ENCODE measurements around the gene CNOT4. TPM values are rescaled to one million over a fixed set of nuclear protein-coding genes. Genes with fewer than 3 reads are reported as not detected.

The CNOT4 gene, protein sequence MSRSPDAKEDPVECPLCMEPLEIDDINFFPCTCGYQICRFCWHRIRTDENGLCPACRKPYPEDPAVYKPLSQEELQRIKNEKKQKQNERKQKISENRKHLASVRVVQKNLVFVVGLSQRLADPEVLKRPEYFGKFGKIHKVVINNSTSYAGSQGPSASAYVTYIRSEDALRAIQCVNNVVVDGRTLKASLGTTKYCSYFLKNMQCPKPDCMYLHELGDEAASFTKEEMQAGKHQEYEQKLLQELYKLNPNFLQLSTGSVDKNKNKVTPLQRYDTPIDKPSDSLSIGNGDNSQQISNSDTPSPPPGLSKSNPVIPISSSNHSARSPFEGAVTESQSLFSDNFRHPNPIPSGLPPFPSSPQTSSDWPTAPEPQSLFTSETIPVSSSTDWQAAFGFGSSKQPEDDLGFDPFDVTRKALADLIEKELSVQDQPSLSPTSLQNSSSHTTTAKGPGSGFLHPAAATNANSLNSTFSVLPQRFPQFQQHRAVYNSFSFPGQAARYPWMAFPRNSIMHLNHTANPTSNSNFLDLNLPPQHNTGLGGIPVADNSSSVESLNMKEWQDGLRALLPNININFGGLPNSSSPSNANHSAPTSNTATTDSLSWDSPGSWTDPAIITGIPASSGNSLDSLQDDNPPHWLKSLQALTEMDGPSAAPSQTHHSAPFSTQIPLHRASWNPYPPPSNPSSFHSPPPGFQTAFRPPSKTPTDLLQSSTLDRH
- total RNA-seq (2014; rRNA removed; shearing (Covaris generic)) = 10.4 and 13.7 TPM in 2 replicates

DNA sequence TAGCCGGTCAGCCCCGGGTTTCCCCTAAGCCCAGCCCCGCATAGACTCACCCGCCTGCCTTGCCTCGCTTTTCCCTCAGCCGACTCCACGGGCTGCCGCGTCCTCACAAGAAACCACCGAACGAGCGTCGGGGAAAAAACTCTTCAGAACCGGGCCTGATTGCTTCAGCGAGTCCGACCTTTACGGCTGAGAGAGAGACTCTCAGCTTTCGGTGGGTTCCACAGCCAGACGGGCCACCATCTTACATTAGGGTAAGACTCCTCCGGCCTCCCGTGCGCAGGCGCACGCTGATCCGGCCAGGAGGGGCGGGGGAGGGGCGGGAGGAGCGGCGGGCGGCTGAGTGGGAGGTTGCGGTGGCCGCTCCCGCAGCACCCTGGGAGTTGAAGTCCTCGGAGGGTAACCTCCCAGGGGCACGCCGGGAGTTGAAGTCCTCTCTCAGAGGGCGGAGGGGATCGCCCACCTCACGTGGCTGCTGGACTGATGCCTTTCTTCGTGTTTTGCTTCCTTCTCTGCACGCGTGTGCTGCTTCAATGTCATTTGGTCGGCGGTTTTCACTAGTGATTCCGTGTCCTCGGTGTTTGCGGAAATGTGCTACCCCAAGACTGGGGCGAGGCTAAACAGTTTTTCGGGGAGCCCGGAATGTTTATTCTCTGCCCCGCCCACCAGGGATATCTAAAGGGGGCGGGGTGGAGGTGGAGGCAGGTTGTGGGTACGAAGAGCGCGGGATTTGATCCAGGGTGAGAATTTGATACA lies at the start of gene CNOT4:
CNOT4 (minus strand) TSS at position 264 of the 753 bp plus-strand sequence. CDS start 71,771 bp downstream, outside the sequence.
- no peaks in the 10 kb centered on the region for H3K27me3 ChIP-seq (ENCODE audit: control insufficient read depth, insufficient read depth, low read length)
- peak within 1 kb of the TSS; percentile 93 for H3K4me3 ChIP-seq (ENCODE audit: insufficient read depth, low read depth, low read length)

DNA sequence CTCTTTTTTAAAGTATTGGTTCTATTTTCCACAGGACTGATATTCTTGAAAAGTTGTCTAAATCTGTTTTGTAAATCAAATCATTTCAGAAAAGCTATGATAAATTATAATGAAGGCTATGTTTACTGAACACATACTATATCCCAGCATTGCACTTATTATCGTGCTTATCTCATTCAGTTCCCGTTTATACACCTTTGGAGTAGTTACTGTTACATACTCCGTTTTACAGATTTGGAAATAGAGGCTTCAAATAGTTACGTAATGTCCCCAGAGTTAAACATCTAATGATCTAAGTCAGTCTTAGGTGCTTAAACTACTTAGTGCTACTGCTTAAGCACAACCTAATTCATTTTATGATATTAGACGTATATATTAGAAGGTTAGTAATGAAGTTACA lies 49.0 kb upstream of the CNOT4 start:
- no peaks in the 10 kb centered on the region for H3K36me3 ChIP-seq (replicated peaks; ENCODE audit: control insufficient read depth, insufficient read depth, low read length)

More for the DNA sequence above, at the start of gene CNOT4:
- peak; percentile 95 for DNase-seq
- H3K36me3 ChIP-seq (replicated peaks; ENCODE audit: control insufficient read depth, insufficient read depth, low read length) = no peaks in the 10 kb centered on the region

DNA sequence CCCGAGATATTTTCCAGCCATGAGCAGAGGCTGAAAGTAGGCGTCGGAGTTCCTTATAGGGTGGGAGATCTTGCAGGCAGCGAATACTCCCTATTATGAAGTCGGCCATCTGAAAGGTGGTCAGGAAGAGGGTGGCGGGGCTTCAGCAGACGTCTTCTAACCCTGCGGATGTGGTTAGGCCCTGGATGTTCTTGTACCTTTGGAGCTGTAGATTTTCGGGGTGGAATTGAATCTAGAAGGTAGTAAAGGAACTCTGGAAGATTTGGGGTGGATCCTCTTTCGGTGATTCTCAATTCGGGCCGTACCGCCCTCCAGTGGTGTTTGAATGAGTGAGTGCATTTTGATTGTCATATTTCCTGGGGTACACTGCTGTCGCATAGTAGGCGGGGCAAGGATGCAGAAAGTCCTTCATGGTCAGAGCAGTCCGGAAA lies 48.5 kb upstream of the CNOT4 start:
- Histone ChIP-seq H3K36me3 (replicated peaks; ENCODE audit: control insufficient read depth, insufficient read depth, low read length) (no peaks in the 10 kb centered on the region), H3K4me3 (ENCODE audit: insufficient read depth, low read depth, low read length) (peak overlapping the region; percentile 94), H3K27me3 (ENCODE audit: control insufficient read depth, insufficient read depth, low read length) (no peaks in the 10 kb centered on the region)
- DNase-seq = peak; percentile 67

More for the DNA sequence above, 49.0 kb upstream of the CNOT4 start:
- no peak for DNase-seq
- Histone ChIP-seq H3K4me3 (ENCODE audit: insufficient read depth, low read depth, low read length) (peak overlapping the region; percentile 94), H3K27me3 (ENCODE audit: control insufficient read depth, insufficient read depth, low read length) (no peaks in the 10 kb centered on the region)

DNA sequence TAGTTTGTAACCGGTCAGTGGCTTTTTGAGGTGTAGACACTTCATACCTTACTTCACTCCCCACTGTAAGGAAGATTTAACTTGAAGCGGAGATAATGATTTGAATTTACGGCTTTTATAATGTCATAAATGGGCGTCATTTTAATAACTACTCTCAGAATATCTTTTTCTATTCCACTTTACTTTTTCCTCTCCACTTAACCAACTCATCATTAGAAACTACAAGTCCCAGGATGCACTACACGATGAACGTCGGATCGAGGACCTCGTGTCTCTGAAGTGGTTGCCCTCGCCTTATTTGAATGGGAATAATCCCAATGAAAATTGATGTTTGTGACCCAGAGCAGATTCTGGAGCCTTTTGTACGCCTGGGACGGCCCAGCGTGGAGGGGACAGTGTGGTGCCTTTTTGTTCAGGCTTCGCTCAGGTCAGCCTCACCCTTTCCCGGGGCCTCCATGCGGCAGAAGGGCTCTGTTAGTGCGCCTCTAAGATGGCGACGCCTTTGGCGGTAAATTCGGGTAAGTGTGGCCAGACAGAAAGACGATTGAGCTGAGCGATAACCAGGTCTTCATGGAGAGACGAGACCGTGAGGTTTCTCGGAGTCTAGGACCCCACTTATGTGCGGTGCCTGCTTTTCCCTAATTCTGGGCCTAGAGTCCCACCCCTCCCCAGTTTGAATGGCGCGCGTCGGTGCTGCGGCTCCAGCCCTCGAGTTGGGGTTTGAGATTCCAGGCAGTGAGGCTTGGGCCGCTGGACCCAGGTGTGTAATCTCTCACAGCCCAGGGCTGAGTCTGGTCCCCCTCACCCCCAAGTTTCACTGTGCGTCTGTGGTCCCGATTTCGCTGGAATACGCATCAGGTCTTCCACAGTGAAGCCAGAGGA lies 47.8 kb upstream of the CNOT4 start, which contains the start of gene NUP205:
NUP205 (plus strand) TSS at position 463 of the 882 bp plus-strand sequence; CDS start at position 491, 28 bp downstream.
- no peaks in the 10 kb centered on the region for H3K27me3 ChIP-seq (ENCODE audit: control insufficient read depth, insufficient read depth, low read length)
- peak; percentile 67 for DNase-seq
- peak within 1 kb of the TSS; percentile 94 for H3K4me3 ChIP-seq (ENCODE audit: insufficient read depth, low read depth, low read length)
- H3K36me3 ChIP-seq (replicated peaks; ENCODE audit: control insufficient read depth, insufficient read depth, low read length) = no peaks in the 10 kb centered on the region

DNA sequence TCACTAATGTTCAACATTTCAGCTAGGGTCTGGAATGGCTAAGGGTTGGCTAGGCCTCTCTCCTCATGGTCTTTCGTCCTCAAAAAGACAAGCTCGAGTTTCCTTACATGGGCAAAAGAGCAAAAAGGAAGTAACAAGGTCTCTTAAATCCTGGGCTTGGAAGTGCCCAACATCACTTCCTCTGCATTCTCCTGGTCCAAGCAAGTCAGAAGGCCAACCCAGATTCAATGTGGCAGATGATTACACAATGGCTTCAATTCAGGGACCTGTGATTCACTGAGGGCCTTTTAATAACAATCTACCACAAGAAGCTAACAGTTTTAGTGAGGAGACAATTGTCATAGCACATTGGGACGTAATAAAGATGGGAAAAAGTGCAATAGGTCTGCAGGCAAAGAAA lies 43.4 kb upstream of the CNOT4 start:
- Histone ChIP-seq H3K27me3 (ENCODE audit: control insufficient read depth, insufficient read depth, low read length) (no peaks in the 10 kb centered on the region), H3K4me3 (ENCODE audit: insufficient read depth, low read depth, low read length) (no peak overlapping the region), H3K36me3 (replicated peaks; ENCODE audit: control insufficient read depth, insufficient read depth, low read length) (no peaks in the 10 kb centered on the region)
- no peak for DNase-seq

DNA sequence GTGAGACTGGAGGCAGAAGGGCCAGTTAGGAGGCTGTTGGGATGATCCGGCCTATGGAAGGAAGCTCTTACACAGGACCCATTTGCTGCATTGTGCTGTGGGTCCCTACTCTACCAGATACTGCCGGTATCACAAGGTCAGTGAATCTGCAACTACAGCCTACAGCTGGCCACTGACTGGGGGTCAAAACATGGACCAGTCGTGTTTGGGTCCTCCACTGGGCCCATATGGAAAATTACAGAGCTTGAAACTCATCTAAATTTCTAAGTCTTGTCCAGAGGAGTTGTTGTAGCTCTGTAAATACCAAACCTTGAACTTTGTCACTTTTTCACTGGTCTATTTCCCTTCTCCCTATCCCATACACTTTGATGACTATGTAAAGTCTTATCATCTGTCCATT lies 42.2 kb upstream of the CNOT4 start:
- no peaks in the 10 kb centered on the region for H3K27me3 ChIP-seq (ENCODE audit: control insufficient read depth, insufficient read depth, low read length)
- no peak overlapping the region for H3K4me3 ChIP-seq (ENCODE audit: insufficient read depth, low read depth, low read length)
- H3K36me3 ChIP-seq (replicated peaks; ENCODE audit: control insufficient read depth, insufficient read depth, low read length) = no peaks in the 10 kb centered on the region
- DNase-seq = no peak

DNA sequence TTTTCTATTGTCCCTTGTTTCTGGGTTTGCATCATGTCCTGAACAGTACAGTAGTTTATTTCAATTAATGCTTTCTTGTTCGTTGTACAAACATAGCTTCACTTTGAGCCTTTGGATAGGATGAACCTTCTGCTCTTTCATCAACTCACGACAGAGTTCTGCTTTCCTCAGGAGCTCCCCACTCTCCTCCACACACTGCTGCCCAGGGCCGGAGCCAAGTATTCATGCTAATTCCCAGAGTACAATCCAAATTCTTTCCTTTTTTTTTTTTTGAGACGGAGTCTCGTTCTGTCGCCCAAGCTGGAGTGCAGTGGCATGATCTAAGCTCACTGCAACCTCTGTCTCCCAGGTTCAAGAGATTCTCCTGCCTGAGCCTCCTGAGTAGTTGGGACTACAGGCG lies 40.3 kb upstream of the CNOT4 start:
- H3K4me3 ChIP-seq (ENCODE audit: insufficient read depth, low read depth, low read length) = no peak overlapping the region
- DNase-seq = no peak
- no peaks in the 10 kb centered on the region for H3K27me3 ChIP-seq (ENCODE audit: control insufficient read depth, insufficient read depth, low read length)
- H3K36me3 ChIP-seq (replicated peaks; ENCODE audit: control insufficient read depth, insufficient read depth, low read length) = no peaks in the 10 kb centered on the region

DNA sequence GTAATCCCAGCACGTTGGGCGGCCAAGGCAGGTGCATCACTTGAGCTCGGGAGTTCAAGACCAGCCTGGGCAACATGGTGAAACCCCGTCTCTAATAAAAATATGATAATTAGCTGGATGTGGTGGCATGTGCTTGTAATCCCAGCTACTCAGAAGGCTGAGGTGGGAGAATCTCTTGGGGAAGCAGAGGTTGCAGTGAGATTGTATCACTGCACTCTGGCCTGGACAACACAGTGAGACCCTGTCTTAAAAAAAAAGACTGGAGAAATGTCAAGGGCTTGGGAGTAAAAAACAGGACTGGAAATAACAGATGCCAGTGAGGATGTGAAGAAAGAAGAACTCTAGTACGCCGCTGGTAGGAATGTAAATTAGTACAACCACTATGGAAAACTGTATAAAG lies 31.1 kb upstream of the CNOT4 start:
- Histone ChIP-seq H3K36me3 (replicated peaks; ENCODE audit: control insufficient read depth, insufficient read depth, low read length) (no peaks in the 10 kb centered on the region), H3K4me3 (ENCODE audit: insufficient read depth, low read depth, low read length) (no peak overlapping the region), H3K27me3 (ENCODE audit: control insufficient read depth, insufficient read depth, low read length) (no peaks in the 10 kb centered on the region)
- DNase-seq = no peak

DNA sequence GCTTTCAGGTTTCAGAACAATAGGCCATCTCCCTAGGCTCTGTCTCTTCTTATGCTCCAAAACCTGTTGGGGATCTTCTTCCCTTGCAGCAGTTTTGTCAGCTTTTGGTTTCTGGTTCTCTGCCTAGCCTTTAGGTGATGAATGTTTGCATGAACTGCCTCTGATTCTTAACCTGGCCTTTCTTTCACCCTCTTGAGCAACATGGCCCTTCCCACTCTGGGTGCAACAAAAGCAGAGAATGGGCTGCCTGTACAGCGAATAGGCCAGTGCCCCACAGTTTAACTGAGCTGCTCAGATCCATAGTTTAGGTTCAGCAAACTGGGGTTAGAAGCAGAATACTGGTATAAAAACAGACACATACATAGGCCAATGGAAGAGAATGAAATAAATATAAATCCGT lies 29.7 kb upstream of the CNOT4 start:
- no peak for DNase-seq
- no peaks in the 10 kb centered on the region for H3K27me3 ChIP-seq (ENCODE audit: control insufficient read depth, insufficient read depth, low read length)

DNA sequence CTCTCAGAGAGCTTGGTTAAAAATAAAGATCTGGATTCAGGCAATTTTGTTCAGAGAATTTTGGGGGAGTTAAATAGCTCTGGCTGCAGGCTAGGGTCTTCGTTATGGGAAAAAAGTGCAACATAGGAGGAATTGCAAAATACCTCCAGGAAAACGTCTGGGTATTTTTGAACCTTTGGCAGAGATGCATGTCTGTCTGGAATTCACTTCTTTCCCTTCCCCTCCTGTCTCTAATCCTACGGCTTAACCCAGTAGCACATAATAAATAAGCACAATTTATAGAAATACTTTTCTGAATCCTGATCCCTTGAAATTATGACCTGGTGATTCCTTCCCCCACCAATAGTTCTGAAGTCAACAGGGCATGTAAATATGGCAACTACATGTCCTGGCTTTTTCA lies 28.5 kb upstream of the CNOT4 start:
- no peak for DNase-seq
- H3K36me3 ChIP-seq (replicated peaks; ENCODE audit: control insufficient read depth, insufficient read depth, low read length) = no peaks in the 10 kb centered on the region
- H3K27me3 ChIP-seq (ENCODE audit: control insufficient read depth, insufficient read depth, low read length) = no peaks in the 10 kb centered on the region

More for the DNA sequence above, 29.7 kb upstream of the CNOT4 start:
- H3K36me3 ChIP-seq (replicated peaks; ENCODE audit: control insufficient read depth, insufficient read depth, low read length) = no peaks in the 10 kb centered on the region
- H3K4me3 ChIP-seq (ENCODE audit: insufficient read depth, low read depth, low read length) = no peak overlapping the region

DNA sequence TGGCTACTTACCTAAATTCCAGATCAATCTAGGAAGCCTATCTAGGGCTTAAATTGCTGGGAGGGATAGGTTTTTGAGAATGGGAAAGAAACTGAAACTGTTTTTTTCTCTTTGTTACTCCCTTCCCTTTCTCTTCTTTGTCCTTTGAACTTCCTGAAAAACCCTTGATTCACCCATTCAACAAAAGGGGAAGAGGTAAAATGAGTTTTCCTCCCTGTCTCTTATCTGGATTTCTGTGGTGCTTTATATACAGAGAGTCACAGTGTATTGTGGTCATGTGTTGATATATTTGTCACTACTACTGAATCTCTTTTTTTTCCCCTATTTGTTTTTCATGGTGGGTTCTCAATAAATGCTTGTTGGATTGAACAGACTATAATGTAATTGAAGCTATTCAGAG lies 28.0 kb upstream of the CNOT4 start:
- Histone ChIP-seq H3K27me3 (ENCODE audit: control insufficient read depth, insufficient read depth, low read length) (no peaks in the 10 kb centered on the region), H3K4me3 (ENCODE audit: insufficient read depth, low read depth, low read length) (no peak overlapping the region), H3K36me3 (replicated peaks; ENCODE audit: control insufficient read depth, insufficient read depth, low read length) (no peaks in the 10 kb centered on the region)
- DNase-seq = no peak

More for the DNA sequence above, 28.5 kb upstream of the CNOT4 start:
- no peak overlapping the region for H3K4me3 ChIP-seq (ENCODE audit: insufficient read depth, low read depth, low read length)

DNA sequence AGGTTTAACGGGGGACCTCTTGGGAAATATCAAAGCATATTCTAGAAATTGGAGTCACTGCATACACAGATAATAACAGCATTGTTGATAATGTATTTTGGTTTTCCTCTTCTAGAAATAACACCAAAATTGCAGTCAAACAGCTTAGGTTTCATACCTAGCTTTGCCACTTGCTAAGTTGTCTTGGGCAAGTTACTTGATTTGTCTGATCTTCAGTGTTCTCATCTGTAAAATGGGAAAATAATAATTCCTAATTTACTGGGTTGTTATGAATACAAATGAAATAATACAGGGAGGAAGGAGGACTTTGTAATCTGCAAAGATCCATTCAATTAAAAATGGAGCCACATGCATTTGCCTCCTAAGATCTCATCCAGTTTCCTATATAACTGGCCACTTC lies 27.6 kb upstream of the CNOT4 start:
- no peaks in the 10 kb centered on the region for H3K27me3 ChIP-seq (ENCODE audit: control insufficient read depth, insufficient read depth, low read length)
- no peak for DNase-seq

DNA sequence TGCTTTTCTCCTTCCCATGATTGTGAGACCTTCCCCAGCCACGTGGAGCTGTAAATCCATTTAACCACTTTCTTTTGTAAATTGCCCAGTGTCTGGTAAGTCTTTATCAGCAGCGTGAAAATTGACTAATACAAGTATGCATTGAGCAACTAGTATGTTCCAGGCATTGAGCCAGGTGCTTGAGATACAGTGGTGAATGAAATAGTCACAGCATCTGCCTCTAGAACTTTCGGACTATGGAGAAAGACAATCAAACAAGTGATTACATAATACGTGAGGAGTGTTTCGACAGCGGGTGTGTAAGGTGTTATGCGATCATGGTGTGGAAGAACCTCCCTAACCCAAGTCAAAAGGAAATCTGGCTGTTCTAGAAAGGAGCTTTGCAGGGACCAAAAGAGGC lies 26.2 kb upstream of the CNOT4 start:
- Histone ChIP-seq H3K27me3 (ENCODE audit: control insufficient read depth, insufficient read depth, low read length) (no peaks in the 10 kb centered on the region), H3K4me3 (ENCODE audit: insufficient read depth, low read depth, low read length) (no peak overlapping the region), H3K36me3 (replicated peaks; ENCODE audit: control insufficient read depth, insufficient read depth, low read length) (no peaks in the 10 kb centered on the region)
- DNase-seq = no peak

More for the DNA sequence above, 27.6 kb upstream of the CNOT4 start:
- Histone ChIP-seq H3K36me3 (replicated peaks; ENCODE audit: control insufficient read depth, insufficient read depth, low read length) (no peaks in the 10 kb centered on the region), H3K4me3 (ENCODE audit: insufficient read depth, low read depth, low read length) (no peak overlapping the region)

DNA sequence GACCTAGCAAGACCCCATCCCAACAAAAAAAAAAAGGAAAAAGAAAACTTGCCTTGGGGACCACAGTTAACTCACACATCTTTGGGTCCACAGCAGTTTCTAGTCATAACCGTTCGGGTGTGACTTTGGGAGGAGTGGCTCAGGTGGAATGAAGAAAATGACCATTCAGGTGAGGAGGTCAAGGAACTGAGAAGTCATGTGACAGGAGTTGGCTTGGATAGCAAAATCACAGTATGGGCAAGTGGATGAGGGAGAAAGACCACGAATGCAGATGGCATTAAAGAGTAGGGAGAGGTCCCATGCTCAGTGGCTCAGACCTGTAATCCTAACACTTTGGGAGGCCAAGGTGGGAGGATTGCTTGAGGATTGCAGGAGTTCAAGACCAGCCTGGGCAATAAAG lies 17.1 kb upstream of the CNOT4 start:
- no peaks in the 10 kb centered on the region for H3K36me3 ChIP-seq (replicated peaks; ENCODE audit: control insufficient read depth, insufficient read depth, low read length)
- no peak overlapping the region for H3K4me3 ChIP-seq (ENCODE audit: insufficient read depth, low read depth, low read length)
- no peaks in the 10 kb centered on the region for H3K27me3 ChIP-seq (ENCODE audit: control insufficient read depth, insufficient read depth, low read length)
- DNase-seq = no peak
